A549 (cell line): ENCODE measurements around the gene PLPP2.

Source experiments
- CEBPB ChIP-seq, 2 experiments: fragments of >200 bp in 1 of 2; sonication (Bioruptor Twin) in 1 of 2; formaldehyde crosslinking in 1 of 2; IDR thresholded peaks; 2 replicates each; pipeline ENCODE4 v1.6.1; 2012 to 2016
- FOSL2 ChIP-seq, 2 experiments: fragments of 450-650 bp in 1 of 2; fragments of >200 bp in 1 of 2; sonication (Bioruptor Twin) in 1 of 2; formaldehyde crosslinking; IDR thresholded peaks; 2 replicates each; pipeline versions ENCODE4 v1.5.0 to v1.6.1; 2016 to 2020; ENCODE audit warnings: mild to moderate bottlenecking in 1 of 2, moderate library complexity in 1 of 2
- JUNB ChIP-seq: fragments of >200 bp; sonication (Bioruptor Twin); formaldehyde crosslinking; IDR thresholded peaks from 2 replicates; pipeline ENCODE4 v1.6.1; 2016
- MAZ ChIP-seq: fragments of 150-350 bp; IDR thresholded peaks from 2 replicates; pipeline ENCODE4 v1.6.1; 2014; ENCODE audit warnings: antibody characterized with exemption, low read depth, low read length, borderline replicate concordance
- POLR2A ChIP-seq: IDR thresholded peaks from 2 replicates; pipeline ENCODE4 v1.6.1; 2012; ENCODE audit warnings: mild to moderate bottlenecking, low read length
- POLR2AphosphoS2 ChIP-seq: conservative IDR thresholded peaks from 2 replicates; pipeline ENCODE4 v1.6.1; 2012; ENCODE audit warnings: low read length, improper control_type of control experiment, inconsistent platforms
- RFX5 ChIP-seq: fragments of 450-650 bp; IDR thresholded peaks from 2 replicates; pipeline ENCODE4 v1.7.1; 2014; ENCODE audit warnings: antibody characterized with exemption, mild to moderate bottlenecking, moderate library complexity
- TF ChIP-seq, protein P1 (sequence below): fragments of >200 bp; sonication (Bioruptor Twin); formaldehyde crosslinking; IDR thresholded peaks from 3 replicates; pipeline ENCODE4 v1.5.1; 2016

DNA sequence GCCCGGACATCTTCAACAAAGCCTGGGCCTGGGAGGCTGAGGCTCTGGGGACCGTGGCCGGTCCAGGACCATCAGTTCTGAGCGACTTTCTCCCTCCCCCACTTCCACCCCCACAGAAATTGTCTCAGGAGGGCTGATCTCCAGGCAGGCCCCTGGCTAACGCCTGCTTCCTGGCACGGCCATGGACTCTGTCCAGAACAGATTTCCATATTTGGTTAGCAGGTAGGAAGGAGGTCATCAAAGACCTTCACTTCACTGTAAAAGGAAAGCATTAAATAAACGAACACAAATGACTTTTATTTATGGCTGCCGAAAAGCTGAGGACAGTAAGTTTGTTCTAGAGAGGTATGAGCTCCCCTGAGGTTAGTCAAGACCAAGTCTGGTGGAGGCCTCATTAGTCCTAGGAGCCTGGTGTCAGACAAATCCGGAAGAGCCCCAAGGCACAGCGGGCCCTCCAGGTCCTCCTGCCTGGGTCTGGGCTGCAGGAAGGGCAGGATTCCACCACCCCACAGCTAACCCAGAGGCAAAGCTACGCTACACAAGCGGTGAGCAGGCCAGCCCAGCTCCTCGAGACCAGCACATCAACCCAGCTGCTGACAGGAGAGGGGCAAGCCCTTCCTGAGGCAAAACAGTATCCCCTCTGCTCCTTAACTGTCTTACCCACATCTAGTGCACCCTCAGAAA, 4.6 kb upstream of the PLPP2 start:
- TF ChIP-seq POLR2A = no peak
- TF ChIP-seq JUNB = no peak
- TF ChIP-seq, protein P1, sequence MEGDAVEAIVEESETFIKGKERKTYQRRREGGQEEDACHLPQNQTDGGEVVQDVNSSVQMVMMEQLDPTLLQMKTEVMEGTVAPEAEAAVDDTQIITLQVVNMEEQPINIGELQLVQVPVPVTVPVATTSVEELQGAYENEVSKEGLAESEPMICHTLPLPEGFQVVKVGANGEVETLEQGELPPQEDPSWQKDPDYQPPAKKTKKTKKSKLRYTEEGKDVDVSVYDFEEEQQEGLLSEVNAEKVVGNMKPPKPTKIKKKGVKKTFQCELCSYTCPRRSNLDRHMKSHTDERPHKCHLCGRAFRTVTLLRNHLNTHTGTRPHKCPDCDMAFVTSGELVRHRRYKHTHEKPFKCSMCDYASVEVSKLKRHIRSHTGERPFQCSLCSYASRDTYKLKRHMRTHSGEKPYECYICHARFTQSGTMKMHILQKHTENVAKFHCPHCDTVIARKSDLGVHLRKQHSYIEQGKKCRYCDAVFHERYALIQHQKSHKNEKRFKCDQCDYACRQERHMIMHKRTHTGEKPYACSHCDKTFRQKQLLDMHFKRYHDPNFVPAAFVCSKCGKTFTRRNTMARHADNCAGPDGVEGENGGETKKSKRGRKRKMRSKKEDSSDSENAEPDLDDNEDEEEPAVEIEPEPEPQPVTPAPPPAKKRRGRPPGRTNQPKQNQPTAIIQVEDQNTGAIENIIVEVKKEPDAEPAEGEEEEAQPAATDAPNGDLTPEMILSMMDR = no peak
- no peak for TF ChIP-seq MAZ
- no peak for TF ChIP-seq CEBPB (IDR thresholded peaks at IDR 0.05)
- TF ChIP-seq POLR2AphosphoS2 = no peak
- TF ChIP-seq RFX5 = no peak
- no peak for TF ChIP-seq FOSL2 (IDR thresholded peaks at IDR 0.05)
- no peak for TF ChIP-seq FOSL2 (CRISPR knock-in tag; IDR thresholded peaks at IDR 0.05)
